ENCODE data around the gene SCN1A. TPM values are rescaled to one million over a fixed set of nuclear protein-coding genes. Genes with fewer than 3 reads are reported as not detected.

The SCN1A gene
- total and polyA plus RNA-seq, 2 of the 13 experiments (the other 11 are each of a cell fraction or from before 2014, with no cell fraction given), result 19.9 to 39.4 TPM

- peaks cover 10% of the 10 kb centered on the region for H3K4me1 ChIP-seq (ENCODE audit: insufficient read depth, low read length)
- H3K9me3 ChIP-seq (ENCODE audit: low read length), result no peaks in the 10 kb centered on the region
- ATAC-seq (no peak), FAIRE-seq (no peak), DNase-seq (ENCODE audit: low spot score) (no peak)
- no peak overlapping the region for H3K4me3 ChIP-seq (replicated peaks in 1 of 3; ENCODE audit: insufficient read depth in 1 of 3, low read depth in 2 of 3, low read length in 3 of 3)
- intact Hi-C loops (cut with micrococcal nuclease; ENCODE audit: unreplicated experiment), result no loop called here
- WGBS (ENCODE audit: low lambda C conversion rate), result 94% methylated on average over 1 of the region's 1 CpG
- H3K27me3 ChIP-seq (ENCODE audit: control insufficient read depth in 1 of 2, insufficient read depth in 2 of 2, low read length in 2 of 2), result no peaks in the 10 kb centered on the region
- H3K27ac ChIP-seq (ENCODE audit: extremely low read length, insufficient read depth, low read length), result no peak overlapping the region
- no TSS peak for BruUV-seq (replicated peaks)
- 0 out of 2 replicates have a peak, but pooled peaks cover 4% of the 10 kb centered on the region for H4K20me1 ChIP-seq (ENCODE audit: insufficient read depth, low read length)
- peaks cover 3% of the 10 kb centered on the region for H3K79me2 ChIP-seq (ENCODE audit: insufficient read depth, low read length)
- POLR2A ChIA-PET, result no interaction called here
- H2AFZ ChIP-seq (ENCODE audit: low read length), result no peak overlapping the region
- no peak overlapping the region for H3K9ac ChIP-seq (ENCODE audit: insufficient read depth, low read depth, low read length)
- CTCF ChIA-PET (ENCODE audit: low intra/inter-chr PET ratio, low total read pairs), result no interaction called here
- no peak overlapping the region for H3K4me2 ChIP-seq (ENCODE audit: low read depth, low read length)
- H3K36me3 ChIP-seq (replicated peaks in 1 of 2; ENCODE audit: control insufficient read depth in 1 of 2, insufficient read depth in 2 of 2, low read length in 2 of 2), result peaks cover 19 to 82% of the 10 kb centered on the region in 2 experiments
- in situ Hi-C loops (cut with HindIII; ENCODE audit: extremely low pct_ligation_motif_present, low pct_unique_long_range_greater_than_20kb), result no loop called here
- TF ChIP-seq ZC3H4 (CRISPR knock-in tag; IDR thresholded peaks at IDR 0.05; ENCODE audit: borderline replicate concordance) (no peak), TRAFD1 (CRISPR knock-in tag; IDR thresholded peaks at IDR 0.05; ENCODE audit: borderline replicate concordance) (no peak), MAFK (conservative IDR thresholded peaks at IDR 0.05 in 1 of 2, IDR thresholded peaks at IDR 0.05 in 1 of 2; ENCODE audit: low read length in 2 of 2) (peak in 1 of 2 experiments; percentile 53; a peak in 2 of 4 replicates), ZNF136 (CRISPR knock-in tag; IDR thresholded peaks at IDR 0.05; ENCODE audit: low read depth) (no peak), ZNF720 (CRISPR knock-in tag; IDR thresholded peaks at IDR 0.05) (no peak), CSRNP1 (CRISPR knock-in tag; IDR thresholded peaks at IDR 0.05) (no peak), ZNF816 (CRISPR knock-in tag; IDR thresholded peaks at IDR 0.05; ENCODE audit: borderline replicate concordance) (no peak), MAFF (IDR thresholded peaks at IDR 0.05; ENCODE audit: low read depth, low read length) (0 out of 2 replicates have a peak, but pooled peaks have one; percentile 0), THAP9 (CRISPR knock-in tag; IDR thresholded peaks at IDR 0.05; ENCODE audit: borderline replicate concordance) (no peak), YEATS4 (CRISPR knock-in tag; IDR thresholded peaks at IDR 0.05; ENCODE audit: borderline replicate concordance) (no peak), RBFOX2 (IDR thresholded peaks at IDR 0.05; ENCODE audit: low read depth, low read length) (peak; percentile 34; the same call in 1 of the 2 replicates), SNAPC4 (CRISPR knock-in tag; IDR thresholded peaks at IDR 0.05) (no peak), NAIF1 (CRISPR knock-in tag; IDR thresholded peaks at IDR 0.05; ENCODE audit: borderline replicate concordance) (no peak)
Observed at GRCh38 chr2:165941827-165942226, 186.0 kb downstream of the SCN1A start.
